Measurements from ENCODE around the gene MAGEA8. TPM values are rescaled to one million over a fixed set of nuclear protein-coding genes. Genes with fewer than 3 reads are reported as not detected.
"Not testable (repeated sequence)": the region's sequence is repeated elsewhere in the genome, so short reads cannot be mapped to it uniquely, and the experiment has no call there.

The MAGEA8 gene
- total RNA-seq, 2 experiments from 2014 or later = not detected

DNA sequence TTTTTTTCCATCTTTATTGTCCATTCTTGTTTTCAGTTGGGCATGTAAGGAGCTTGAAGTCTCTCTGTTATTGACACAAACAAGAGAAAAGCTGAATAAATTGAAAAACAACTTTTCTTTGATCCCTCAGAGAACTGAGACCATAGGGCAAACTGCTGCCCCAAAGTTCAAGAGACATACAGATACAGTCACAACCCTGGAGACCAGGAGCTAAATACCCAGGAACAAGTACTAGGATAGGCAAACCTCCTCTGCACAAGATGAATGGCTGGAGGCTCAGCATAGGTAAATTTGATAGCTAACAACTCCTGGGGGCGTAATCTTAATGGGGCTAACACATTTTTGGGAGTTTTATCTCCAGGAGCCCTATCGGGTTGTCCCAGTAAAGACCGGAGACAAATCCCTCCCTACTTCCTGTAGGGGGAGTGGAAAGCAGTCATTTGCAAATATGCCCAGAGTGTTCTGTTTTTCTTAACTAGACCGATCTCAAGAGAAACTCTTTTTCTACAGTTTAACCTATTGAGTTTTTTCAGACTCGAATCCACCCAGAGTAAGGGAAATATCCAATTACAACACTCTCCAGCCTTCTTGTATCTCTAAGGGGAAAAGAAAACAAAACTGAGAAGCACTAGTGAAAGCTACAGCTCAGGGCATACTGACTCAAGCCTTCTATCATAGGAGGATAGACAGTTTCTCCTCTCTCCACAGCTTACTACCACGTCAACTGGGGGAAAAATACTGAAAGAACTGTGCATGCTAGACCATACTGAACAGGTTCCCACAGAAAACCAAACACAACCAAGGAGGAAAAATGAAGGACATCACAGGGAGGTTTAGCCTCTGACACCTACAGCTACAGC is 23.1 kb downstream of the MAGEA8 start:
- CTCF ChIA-PET = no interaction called here
- POLR2A ChIA-PET = no interaction called here

DNA sequence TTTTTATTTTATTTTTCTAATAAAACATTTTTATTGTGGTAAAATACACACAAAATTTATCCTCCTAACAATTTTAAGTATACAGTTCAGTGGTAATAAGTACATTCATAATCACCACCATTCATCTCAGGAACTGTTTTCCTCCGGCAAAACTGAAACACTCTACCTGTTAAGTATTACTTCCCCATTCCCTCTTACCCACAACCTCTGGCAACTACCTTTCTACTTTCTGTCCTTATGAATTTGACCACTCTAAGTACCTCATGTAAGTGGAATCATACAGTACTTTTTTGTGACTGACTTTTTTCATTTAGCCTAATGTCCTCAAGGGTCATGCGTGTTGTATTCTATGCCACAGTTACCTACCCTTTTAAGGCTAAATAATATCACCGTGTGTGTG is 27.3 kb downstream of the MAGEA8 start:
- CTCF ChIA-PET = no interaction called here
- POLR2A ChIA-PET = no interaction called here

DNA sequence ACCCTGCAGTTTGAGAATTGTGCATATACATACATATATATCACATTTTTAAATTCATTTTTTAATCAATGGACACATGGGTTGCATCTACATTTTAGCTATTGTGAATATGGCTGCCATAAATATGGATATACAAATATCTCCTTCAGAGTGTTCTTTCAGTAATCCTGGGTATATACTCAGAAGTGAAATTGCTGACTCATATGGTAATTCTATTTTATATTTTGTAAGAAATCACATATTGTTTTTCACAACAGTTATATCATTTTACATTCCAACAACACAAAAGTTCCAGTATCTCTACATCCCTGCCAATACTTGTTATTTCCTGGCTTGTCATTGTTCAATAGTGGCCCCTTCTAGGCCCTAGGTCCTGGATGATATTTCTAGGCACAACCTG is 27.7 kb downstream of the MAGEA8 start:
- POLR2A ChIA-PET = no interaction called here
- CTCF ChIA-PET = no interaction called here

DNA sequence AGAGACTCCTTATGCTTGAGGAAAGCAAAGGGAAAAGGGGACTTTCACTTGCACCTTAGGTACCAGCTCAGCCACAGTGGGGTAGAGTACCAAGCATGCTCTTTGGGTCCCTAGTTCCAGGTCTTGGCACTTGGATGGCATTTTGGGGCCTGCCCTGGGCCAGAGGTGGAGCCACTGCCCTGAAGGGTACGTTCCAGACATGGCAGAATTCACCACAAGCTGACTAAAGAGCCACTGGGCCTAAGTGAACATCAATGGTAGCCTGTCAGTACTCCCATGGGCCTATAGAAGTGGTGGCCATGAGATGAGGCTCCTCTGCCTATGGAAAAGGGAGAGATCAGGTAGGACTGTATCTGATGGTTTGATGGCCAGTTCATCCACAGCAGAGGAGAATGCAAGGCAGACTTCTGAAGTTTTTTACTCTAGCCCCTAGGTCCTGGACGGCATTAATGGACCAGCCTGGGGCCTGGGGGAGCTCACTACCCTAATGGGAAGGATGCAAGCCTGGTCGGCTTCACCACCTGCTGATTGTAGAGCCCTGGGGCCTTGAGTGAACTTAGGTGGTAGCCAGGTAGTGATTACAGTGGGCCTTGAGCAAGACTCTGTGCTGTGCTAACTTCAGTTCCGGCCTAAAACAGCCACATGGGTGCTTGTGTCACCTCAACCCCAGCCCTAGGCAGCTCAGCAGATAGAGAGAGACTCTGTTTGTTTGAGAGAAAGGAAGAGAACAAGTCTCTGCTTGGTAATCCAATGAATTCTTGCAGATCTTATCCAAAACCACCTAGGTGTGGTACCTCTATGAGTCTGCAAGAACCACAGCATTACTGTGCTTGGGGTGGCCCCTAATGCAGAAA is 28.6 kb downstream of the MAGEA8 start:
- CTCF ChIA-PET = no interaction called here
- POLR2A ChIA-PET = interaction anchor here (0.6 kb wide), 1 partner anchor 80 kb away, joined by 6 read pairs; no protein-coding TSS in a partner anchor

DNA sequence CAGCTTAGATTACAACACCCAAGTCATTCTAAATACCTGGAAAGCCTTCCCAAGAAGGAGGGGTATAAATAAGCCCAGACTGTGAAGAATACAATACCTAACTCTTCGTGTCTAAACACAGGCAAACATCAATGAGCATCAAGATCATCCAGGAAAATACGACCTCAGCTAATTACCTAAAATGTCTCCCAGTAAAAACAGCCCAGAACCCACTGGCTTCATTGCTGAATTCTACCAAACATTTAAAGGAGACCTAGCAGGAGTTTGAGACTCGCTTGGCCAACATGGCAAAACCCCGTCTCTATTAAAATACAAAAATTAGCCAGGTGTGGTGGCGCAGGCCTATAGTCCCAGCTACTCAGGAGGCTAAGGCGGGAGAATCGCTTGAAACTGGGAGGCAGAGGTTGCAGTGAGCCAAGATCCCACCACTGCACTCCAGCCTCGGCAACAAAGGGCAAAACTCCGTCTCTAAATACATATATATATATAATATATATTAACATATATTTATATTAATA is 29.3 kb downstream of the MAGEA8 start:
- CTCF ChIA-PET = no interaction called here
- POLR2A ChIA-PET = interaction anchor here (0.6 kb wide), 1 partner anchor 81 kb away, joined by 6 read pairs; no protein-coding TSS in a partner anchor

DNA sequence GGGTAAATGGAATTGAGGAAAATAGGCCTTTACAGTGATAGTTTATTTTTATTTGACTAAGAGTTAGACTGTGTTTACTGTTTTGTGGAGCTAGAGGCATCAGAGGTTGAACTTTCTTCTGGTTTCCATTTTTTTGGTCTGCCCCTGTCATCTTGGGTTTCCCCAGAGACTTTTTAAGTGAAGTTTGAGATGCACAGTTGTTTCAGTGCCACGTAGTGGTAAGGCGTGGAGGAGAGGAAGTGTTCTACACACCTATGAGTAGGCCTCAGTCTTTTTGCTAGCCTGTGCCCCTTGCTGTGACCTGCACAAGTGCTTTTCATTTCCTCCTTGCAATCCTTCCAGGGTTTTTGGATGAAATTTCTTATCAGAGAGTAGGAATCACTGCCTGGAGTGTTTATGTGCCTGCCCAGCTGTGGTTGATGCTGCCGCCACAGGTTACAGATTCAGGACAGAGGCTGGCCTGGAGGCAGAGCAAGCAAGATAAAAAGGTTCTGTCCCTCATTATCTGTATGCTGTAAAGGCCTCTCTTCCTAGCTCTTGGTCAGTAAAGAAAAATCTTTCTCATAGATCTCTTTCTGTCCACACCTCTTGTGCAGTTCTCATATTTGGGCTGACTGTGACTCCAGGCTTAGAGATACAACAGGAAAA is 35.9 kb downstream of the MAGEA8 start:
- POLR2A ChIA-PET = no interaction called here

DNA sequence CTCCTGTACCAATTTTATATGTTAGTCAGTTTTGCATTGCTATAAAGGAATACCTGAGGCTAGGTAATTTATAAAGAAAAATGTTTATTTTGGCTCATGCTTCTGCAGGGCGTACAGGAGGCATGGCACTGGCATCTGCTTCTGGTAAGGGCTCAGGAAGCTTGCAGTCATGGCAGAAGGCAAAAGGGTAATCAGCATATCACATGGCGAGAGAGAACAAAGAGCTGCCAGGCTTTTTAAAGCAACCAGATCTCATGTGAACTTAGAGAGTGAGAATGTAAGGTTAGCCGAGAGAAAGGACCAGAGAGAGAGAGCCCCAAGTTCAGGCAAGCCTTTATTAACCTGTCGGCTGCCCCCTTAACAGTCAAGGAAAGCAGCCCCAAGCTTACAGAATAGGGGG is 42.9 kb downstream of the MAGEA8 start:
- POLR2A ChIA-PET, CTCF ChIA-PET: not testable (repeated sequence)

More for the DNA sequence above, 35.9 kb downstream of the MAGEA8 start:
- CTCF ChIA-PET = no interaction called here

DNA sequence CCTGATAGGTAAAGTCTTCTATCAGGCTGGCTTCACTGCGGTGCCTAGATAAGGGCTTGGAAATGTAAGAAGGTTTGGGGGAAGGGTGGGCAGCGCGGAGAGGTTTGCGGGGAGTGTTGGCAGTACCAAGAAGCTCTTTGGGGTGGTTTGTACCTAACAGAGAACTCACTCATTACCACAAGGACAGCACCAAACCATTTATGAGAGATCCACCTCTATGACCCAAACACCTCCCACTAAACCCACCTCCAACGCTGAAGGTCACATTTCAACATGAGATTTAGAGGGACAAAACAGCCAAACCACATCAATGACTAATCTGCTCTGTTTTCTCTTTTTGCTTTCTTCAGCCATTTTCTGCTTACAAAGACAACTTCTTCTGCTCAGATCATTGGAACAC is 43.5 kb downstream of the MAGEA8 start:
- POLR2A ChIA-PET, CTCF ChIA-PET: not testable (repeated sequence)

DNA sequence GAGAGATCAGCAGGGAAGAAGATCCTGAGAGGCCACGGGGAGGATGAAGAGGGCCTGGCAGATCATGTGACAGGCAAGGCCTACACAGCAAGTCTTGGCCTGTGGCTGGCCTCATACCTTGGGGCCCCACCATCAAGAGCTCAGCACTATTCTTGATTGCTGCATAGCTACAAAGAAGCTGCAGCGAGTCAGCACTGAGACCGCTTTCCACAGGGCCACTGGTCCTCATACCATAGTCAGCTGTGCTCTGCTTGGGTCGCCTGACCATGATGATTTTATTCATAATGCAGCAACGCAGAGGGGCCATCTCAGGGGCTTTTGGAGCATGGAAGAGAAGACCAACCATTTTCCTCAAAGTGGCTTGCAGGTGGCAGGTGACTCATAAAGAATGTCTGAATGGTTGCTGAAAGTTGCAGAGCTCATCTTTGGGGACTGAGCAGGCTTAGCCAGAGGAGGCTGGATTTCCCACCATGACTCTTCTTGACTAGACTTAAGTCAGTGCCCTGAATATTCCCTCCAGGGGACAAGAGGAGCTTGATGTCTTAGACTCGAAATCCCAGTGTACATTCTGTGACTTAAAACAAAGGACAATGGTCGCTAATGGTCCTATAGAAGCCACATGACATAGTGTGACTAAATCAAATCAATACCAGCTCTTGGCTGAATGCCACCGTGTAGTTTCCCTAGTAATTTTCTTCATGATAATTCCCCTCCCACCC is 46.4 kb downstream of the MAGEA8 start:
- POLR2A ChIA-PET = not testable (repeated sequence)

DNA sequence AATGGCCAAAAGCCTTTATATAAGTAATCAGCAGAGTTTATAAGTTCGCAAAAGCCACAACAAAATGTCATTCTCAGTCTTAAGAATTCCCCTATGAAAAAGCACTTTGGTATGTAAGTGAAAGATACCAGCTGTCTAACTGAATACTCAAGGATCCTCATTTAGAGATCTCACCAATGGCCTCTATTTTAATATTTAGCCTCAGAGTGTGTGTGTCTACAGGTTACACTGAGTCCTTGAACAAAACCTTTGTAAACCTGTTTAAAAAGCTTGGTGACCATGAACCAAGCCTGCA is 46.9 kb downstream of the MAGEA8 start:
- CTCF ChIA-PET, POLR2A ChIA-PET: not testable (repeated sequence)

More for the DNA sequence above, 46.4 kb downstream of the MAGEA8 start:
- CTCF ChIA-PET = not testable (repeated sequence)

DNA sequence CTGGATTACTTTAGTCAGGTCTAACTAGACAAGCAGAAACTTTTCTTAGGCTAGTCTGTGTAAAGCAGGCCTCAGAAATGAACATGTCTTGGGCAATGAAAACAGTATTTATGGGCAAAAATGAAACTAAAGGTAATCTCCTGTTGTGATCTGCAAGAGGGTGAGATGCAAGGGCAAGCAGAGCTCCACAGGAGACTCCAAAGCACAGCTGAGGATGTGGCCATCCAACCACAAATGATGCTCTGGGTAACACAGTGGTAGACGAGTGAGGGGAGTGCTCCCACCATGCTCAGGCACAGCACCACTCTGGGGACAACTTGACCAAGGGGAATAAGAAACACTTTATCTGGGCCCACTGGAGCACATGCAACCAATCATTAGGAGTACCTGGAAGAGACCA is 47.7 kb downstream of the MAGEA8 start:
- POLR2A ChIA-PET, CTCF ChIA-PET: not testable (repeated sequence)

DNA sequence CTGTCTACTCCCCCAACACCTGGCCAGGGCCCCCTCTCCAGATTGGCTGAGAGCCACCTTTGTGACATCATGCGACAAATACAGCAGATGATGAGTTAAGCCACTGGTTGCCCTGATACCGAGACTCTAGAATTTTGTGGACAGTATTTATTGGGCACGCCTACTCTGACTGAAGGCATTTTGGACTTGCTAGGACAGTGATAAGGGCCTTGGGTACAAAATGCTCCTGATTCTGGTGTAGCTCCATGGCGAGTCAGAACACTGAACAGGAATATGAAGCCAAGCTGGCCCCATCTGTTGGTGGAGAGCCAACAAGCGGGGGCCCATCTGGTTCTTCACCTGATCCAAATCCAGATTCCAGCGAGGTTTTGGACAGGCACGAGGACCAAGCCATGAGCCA is 48.4 kb downstream of the MAGEA8 start, which contains the start of gene HSFX4:
TSS of gene HSFX4 (plus strand) at position 174 of the 400 bp plus-strand sequence. CDS start at position 246, 72 bp downstream.
- CTCF ChIA-PET, POLR2A ChIA-PET: not testable (repeated sequence)

DNA sequence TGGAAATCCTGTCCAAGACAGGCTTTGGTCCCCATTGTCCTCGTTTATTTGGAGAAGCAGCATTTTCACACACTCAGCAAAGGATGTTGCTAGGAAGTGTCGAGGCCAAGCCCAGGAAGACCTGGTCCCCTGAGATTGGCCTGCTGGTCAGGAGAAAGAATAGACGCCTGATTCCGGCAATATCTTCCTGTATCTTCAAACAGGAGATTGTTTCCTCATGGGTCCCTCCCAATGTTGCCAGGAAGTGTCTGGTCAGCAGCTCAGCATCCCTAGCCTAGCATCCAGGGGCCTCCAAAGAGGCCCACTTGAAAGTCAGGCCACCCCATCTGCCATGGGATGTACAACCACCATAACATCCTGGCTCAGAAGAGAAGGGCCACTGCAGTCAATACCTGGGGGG is 50.4 kb downstream of the MAGEA8 start:
- CTCF ChIA-PET, POLR2A ChIA-PET: not testable (repeated sequence)

DNA sequence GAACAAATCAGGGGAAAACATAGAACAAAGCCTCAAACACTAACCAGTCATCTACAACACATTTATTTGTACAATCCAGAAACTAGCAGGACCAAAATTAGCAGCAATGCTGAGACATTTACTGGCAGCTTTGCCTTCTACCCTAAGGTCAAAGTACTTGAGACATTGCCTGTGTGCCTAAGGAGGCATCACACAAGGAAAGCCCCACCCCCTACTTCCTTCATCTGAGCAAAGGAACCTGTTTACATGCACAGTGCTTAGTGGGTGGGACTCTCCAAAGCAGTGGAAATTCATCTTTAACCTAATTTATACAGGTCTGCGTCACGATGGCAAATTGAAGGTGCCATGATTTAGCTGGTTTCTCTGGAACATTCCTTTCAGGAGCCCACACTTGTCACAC is 51.2 kb downstream of the MAGEA8 start:
- POLR2A ChIA-PET = not testable (repeated sequence)

DNA sequence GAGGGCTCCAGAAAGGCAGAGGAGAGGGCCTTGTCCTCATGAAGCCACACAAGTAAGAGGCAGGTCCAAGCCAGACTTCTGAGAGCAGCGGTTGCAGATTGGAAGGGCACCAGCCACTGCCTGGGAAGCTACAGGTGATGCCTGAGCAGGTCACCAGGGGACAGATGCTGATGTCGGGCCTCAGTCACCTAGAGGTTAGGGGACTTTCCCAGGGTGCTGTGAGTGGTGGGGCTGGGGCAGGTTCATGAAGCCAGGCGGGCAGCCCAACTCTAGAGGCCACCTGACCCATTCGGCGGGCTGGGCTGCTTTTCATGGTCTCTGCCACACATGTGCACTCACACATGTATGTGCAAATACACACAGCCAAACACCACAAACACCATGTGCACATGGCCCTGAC is 52.0 kb downstream of the MAGEA8 start:
- POLR2A ChIA-PET, CTCF ChIA-PET: not testable (repeated sequence)

More for the DNA sequence above, 51.2 kb downstream of the MAGEA8 start:
- CTCF ChIA-PET = not testable (repeated sequence)

DNA sequence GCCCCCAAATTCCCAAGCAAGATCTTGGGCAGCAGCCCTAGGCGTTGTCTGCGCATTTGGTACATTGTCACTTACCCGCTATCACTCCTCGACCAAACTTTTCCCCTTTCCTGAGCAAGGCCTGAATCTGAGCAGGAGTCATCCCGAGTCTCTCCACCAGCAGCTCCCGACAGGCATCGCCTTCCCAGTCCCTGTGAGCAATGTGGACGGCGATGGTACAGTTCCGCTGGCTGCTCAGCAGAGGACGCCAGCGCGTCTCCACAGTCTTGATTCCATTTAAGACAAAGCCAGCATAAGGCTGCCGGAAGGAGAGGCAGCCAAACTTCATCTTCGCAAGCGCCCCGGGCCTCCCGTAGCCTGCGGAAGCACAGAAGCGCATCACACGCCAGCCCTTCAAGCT is 52.6 kb downstream of the MAGEA8 start:
- POLR2A ChIA-PET, CTCF ChIA-PET: not testable (repeated sequence)

Data from activated CD8-positive, alpha-beta memory T cell treated with anti-CD3 and anti-CD28 coated beads for 36 hours (primary cell).